Lower leg skin (tissue), 3 donors: ENCODE measurements around the gene GIMAP5.

Source experiments
- POLR2A ChIP-seq, 2 donors: fragments of 450-650 bp; IDR thresholded peaks; one replicate each; pipeline ENCODE4 v1.6.1; 2016 to 2017; ENCODE audit warnings: antibody characterized with exemption in 2 of 2, mild to moderate bottlenecking in 1 of 2, moderate library complexity in 1 of 2
- TF ChIP-seq, protein P1 (sequence below), 3 donors: fragments of 450-650 bp; IDR thresholded peaks; one replicate each; pipeline ENCODE4 v1.5.1; 2016; ENCODE audit warnings: antibody characterized with exemption in 3 of 3, mild to moderate bottlenecking in 3 of 3, moderate library complexity in 2 of 3

DNA sequence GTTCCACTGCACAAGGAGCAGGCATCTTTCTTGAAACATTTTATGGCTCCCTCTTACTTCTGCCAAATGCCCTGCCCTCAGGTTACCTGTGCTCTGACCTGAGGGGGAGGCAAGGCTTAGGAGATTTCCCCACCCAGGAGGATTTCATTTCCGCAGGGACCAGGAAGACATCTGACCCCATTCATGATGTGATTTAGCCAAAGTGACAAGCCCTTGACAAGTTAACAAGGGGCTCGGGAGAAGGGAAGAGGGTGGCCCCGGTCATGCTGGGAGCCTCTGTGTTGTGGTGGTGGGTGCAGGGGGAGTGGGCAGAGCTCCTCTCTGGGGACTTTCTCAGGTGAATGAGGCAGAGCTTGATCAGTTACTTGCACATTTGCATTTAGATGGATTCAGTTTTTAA lies 18.9 kb downstream of the GIMAP5 start:
- TF ChIP-seq, protein P1, sequence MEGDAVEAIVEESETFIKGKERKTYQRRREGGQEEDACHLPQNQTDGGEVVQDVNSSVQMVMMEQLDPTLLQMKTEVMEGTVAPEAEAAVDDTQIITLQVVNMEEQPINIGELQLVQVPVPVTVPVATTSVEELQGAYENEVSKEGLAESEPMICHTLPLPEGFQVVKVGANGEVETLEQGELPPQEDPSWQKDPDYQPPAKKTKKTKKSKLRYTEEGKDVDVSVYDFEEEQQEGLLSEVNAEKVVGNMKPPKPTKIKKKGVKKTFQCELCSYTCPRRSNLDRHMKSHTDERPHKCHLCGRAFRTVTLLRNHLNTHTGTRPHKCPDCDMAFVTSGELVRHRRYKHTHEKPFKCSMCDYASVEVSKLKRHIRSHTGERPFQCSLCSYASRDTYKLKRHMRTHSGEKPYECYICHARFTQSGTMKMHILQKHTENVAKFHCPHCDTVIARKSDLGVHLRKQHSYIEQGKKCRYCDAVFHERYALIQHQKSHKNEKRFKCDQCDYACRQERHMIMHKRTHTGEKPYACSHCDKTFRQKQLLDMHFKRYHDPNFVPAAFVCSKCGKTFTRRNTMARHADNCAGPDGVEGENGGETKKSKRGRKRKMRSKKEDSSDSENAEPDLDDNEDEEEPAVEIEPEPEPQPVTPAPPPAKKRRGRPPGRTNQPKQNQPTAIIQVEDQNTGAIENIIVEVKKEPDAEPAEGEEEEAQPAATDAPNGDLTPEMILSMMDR (IDR thresholded peaks at IDR 0.05): no peak
- TF ChIP-seq POLR2A (IDR thresholded peaks at IDR 0.05): no peak
